Astrocyte of the hippocampus (primary cell): ENCODE data around the gene ANGEL2.
"Not testable (repeated sequence)": the region's sequence is repeated elsewhere in the genome, so short reads cannot be mapped to it uniquely, and the experiment has no call there.

Experiments
- DNase-seq: peaks from one replicate; pipeline ENCODE4 v3.0.0; 2011; ENCODE audit warnings: low read depth, low spot score

Gene ANGEL2

DNA sequence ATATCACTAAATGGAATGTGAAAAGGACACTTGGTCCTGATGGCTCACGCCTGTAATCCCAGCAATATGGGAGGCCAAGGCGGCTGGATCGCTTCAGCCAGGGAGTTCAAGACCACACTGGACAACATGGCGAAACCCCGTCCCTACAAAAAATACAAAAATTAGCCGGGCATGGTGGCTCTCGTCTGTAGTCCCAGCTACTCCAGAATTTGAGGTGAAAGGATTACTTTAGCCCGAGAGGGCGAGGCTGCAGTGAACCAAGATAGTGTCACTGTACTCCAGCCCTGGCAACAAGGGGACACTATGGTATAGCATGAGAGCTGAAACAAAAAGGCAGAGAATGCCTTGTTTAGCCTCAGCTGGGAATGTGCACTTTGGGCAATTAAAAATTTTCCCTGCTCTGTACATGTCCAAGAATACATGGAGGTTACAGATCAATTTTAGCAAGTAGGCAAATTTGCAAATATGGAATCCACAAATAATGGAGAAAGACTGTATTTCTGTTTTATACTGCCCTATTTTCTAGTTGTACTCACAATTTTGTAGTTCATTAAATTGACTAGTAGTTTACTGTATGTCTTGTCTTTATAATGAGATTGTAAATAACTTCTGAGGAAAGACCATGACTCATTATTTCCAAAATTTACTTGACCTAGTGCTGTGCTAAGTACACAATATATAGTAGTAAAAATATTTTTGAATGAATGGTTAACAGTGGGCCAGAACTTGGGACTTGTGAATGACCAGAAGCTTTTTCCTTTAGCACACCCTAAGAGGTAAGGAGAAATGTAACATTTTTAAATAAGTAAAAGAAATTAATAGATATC is 2.0 kb upstream of the ANGEL2 start:
- DNase-seq = no peak

GRCh38 chr1:213014642-213015041 is 1.0 kb downstream of the ANGEL2 start:
- DNase-seq = no peak

DNA sequence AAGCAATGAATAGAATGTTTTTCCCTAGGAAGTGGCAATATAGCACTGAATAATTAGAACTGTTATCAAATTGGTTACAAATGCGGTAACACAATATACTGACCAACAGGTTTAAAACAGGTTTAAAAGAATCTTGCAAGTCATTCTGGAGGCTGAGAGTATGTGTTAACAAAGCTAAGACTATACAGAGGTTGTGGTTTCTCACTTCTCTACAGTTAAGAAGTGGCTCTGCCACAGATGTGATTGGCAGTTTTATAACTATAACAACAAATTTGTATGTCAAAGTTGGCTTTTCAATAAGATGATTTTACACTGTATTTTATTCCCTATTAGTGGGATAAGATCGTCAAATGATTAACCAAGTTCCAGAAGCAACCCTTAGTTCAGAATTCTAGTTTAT is 7.1 kb downstream of the ANGEL2 start:
- DNase-seq = no peak

DNA sequence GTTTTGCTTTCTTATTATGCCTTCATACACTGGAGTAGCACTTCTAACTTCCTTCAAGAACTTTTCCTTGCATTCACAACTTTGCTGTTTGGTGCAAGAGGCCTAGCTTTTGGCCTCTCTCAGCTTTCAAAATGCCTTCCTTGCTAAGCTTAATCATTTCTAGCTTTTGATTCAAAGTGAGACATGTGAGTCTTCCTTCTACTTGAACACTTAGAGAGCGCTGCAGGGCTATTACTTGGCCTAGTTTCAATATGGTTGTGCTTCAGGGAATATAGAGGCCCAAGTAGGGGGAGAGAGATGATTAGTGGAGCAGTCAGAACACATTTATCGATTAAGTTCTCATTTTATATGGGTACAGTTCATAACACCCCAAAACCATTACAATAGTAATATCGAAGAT is 12.4 kb downstream of the ANGEL2 start:
- DNase-seq = no peak

DNA sequence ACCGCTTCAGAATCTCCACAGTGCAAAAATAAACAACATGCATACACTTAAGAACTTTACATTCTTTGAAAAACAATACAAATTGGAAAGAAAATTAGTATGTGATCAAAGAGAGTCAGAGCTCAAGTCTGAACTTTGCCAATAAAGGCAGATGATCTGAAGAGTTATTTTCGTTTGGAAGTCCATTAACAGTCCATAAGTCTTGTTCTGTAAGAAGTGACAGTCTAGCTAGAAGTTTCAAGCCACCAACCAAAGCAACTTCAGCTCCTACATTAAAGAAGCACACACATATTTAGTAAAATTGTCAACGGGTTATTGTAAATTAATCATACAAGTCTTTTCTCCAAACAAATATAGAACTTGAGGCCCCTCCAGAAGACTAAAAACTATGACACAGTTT is 20.7 kb downstream of the ANGEL2 start:
- DNase-seq = no peak

DNA sequence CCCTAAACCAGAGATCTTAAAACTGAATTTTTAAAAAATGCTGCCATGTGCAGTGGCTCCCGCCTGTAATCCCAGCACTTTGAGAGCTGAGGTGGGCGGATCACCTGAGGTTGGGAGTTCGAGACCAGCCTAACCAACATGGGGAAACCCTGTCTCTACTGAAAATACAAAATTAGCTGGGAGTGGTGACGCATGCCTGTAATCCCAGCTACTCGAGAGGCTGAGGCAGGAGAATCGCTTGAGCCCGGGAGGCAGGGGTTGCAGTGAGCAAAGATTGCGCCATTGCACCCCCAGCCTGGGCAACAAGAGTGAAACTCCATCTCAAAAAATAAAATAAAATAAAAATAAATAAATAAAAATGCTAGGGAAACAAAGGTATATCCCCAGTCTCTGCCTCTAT is 21.7 kb downstream of the ANGEL2 start:
- DNase-seq = not testable (repeated sequence)

DNA sequence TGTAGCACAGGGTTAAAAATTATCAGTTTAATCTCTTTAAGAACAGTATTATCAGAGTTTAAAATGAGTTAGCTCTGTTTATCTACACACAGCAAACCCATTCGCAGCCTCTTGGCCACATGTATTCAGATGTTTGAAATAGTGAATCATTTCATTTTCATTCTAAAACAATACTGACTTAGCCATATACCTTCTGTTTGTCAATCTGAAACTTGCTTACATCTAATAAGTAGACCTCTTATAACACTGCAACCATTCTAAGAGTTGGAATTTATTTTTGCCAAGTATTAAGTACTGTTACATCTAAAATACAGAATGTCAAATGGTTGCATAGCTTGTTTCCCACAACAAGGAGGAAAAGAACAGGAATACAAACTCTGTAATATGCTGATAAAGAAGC is 25.4 kb downstream of the ANGEL2 start:
- DNase-seq = no peak

DNA sequence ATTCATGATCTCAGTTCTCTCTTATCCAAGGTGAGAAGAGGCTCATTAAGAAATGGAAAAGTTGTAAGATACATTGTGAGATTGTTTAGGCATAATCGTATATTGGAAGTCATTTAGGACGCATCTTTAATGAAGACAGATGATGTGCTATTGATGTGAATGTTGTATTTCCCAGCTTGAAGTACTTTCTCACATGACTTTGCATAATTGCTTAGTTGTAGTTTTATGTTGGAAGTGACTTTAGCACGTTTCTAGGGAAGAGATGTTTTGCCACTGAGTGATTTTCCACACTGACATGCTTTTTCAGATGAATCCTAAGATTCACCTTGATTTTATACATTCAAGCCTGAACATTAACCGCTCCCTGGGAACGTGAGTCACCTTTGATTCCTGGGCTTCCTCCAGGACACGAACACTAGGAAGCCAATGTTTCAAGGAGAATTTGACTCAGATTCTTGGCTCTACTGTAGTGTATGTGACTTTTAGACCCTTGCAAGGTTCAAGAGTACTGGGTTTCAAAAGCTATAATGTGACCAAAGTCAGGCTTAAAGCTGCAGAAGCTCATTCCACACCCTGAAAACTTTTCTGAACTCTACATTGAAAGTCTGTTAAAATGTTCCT is 27.9 kb downstream of the ANGEL2 start:
- peak; percentile 61 for DNase-seq

- DNase-seq = no peak
These were observed 29.1 kb downstream of the ANGEL2 start for GRCh38 chr1:212986551-212986950.

GRCh38 chr1:212984522-212985291 is 31.0 kb downstream of the ANGEL2 start:
- DNase-seq = no peak

DNA sequence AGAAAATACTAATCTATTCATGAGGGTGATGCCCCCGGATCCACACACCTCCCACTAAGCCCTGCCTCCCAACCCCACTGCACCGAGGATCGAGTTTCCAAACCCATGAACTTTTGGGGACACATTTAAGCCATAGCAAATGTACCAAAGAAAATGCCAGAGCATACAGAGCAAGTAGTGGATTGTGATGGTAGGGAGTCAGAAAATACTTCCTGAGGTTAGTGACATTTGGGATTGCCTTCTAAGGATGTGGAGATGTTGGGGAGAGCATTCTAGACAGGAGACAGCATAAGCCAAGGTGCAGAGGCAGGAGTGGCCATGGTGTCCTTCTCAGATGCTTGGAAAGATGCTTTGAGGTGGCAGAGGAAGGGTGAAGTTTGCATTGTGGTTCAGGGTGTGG is 32.2 kb downstream of the ANGEL2 start:
- DNase-seq = no peak

DNA sequence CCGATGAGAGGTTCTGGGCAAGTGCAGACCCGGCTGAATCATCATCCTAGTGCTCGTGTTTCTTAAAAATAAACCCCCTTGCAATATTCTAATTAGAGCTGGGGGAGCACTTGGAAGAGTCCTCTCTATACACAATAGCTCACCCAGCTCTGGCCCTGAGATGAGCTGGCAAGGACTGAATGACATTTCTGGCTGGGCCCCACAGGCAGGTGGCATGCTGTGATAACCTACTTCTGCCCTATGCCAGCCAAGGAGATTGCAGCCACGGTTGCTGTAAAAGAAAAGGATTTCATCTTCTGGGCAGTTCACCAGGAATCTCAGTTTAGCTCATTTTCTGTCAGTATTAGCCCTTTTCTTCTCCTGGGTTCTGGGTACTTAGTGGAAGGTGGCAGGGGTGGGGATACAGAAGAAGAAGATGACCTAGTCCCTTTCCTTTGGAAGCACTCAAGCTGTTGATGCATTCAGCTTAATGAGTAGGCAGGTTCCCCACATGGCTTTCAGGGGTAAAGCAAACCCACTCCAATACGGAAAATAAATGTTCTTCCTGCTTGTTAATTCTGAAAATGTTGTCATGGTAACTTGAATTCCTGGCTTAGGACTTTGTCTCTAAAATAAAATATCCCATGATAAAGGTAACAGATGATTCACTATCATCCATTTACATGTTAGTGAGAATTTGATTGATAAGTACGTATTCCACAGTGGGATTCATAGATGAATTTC is 33.1 kb downstream of the ANGEL2 start:
- peak; percentile 23 for DNase-seq

DNA sequence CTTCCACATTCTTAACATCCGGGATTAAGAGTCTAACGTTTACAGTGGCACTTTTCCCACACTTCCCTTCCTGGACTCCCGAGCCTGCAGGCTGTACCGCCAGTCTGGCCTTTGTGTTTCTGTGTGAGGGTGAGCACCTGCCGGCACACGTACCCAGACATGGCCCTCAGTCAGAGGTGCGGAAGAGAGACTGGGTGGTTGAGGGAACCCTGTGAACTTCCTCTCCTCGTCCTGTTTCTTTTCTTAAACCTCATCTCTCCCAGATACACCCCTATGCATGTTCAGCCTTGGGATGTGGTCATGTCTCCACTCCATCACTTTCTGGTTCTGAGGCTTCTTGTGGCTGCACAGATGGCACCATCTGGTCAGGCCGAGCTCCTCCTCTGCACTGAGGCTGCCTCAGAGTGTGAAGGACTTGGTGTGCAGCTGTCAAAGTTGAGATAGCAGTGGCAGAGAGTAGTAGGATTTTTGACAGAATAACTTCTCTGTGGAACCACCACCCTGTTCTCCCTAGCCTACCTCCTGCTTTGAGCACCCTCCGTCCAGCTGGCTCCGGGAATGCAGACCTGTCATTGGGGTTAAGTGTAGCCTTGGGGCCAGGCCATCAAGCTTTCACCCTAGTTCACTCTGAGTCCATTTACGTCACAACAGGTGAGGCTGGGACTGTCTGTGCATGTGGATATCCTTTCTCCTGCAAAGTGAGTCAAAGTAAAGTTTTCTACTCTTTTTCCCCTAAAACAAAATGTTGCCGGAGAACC is 33.9 kb downstream of the ANGEL2 start:
- peak; percentile 28 for DNase-seq

- peak; percentile 47 for DNase-seq
These were observed 34.6 kb downstream of the ANGEL2 start for GRCh38 chr1:212981025-212981495.

DNA sequence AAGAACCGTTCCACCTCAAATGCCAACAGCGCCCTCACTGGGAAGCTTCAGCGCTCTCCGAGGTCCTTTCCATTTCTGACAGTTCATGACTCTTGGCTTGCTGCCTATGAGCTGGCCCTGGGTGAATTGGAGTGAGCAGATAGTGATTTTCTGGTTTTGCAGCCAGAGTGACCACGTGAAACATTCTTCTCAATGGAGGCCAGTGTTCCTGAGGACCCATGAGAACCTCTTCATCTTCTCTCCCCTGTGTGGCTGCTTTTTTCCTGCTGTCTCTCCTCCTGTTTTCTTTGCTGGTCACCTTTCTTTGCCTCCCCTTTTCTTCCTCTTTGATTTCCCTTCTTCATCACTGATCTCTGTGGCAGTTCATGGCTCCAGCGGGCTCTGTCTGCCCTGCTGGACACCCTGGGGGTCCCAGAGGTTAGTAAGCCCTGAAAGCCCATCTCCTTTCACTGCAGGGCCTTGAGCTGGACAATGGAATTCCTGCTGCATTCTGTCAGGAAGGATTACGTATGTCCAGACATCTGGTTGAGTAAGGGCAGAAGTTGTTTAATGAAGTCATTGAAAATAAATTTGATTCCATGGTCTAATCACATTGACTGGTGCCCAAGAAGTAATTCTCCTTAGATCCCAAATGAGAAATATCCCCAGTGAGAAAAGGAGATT is 35.4 kb downstream of the ANGEL2 start:
- peak; percentile 61 for DNase-seq

- no peak for DNase-seq
These were observed 36.1 kb downstream of the ANGEL2 start for GRCh38 chr1:212979340-212980122.

- peak; percentile 27 for DNase-seq
These were observed 37.7 kb downstream of the ANGEL2 start for GRCh38 chr1:212977781-212978645.

- DNase-seq = no peak
These were observed 39.1 kb downstream of the ANGEL2 start for GRCh38 chr1:212976586-212976985.
